OCI-LY3 (cell line): Measurements from ENCODE around the gene TMEM87B.

ENCODE experiments used
- H2AFZ ChIP-seq: fragments of 200-600, 300-600 bp; shearing (Covaris generic); 2 replicates; pipeline ENCODE4 v1.6.0; 2014; ENCODE audit warnings: antibody characterized with exemption, low read depth, low read length
- H3K27ac ChIP-seq: fragments of 200-600, 300-600 bp; sonication (generic); 2 replicates; pipeline ENCODE4 v1.5.1; 2014; ENCODE audit warnings: mild to moderate bottlenecking, low read length, moderate library complexity, mixed read lengths
- H3K27me3 ChIP-seq: fragments of 200-600, 300-600 bp; sonication (generic); 2 replicates; pipeline ENCODE4 v1.6.1; 2014; ENCODE audit warnings: low read depth, low read length, mixed read lengths
- H3K36me3 ChIP-seq: fragments of 200-600, 300-600 bp; sonication (generic); replicated peaks from 2 replicates; pipeline ENCODE3; 2014; ENCODE audit warnings: low read depth, low read length, mixed read lengths
- H3K4me1 ChIP-seq: fragments of 300-600, 200-600 bp; sonication (generic); 2 replicates; pipeline ENCODE4 v1.6.1; 2014; ENCODE audit warnings: low read length, mixed read lengths
- H3K4me2 ChIP-seq: fragments of 200-600, 300-600 bp; sonication (generic); 2 replicates; pipeline ENCODE4 v1.6.1; 2014; ENCODE audit warnings: low read length, mixed read lengths
- H3K4me3 ChIP-seq: fragments of 300-600, 200-600 bp; sonication (generic); 2 replicates; pipeline ENCODE4 v1.5.1; 2014; ENCODE audit warnings: antibody characterized with exemption, mild to moderate bottlenecking, low read length, moderate library complexity
- H3K79me2 ChIP-seq: fragments of 300-600, 200-600 bp; shearing (Covaris generic); 2 replicates; pipeline ENCODE4 v1.6.1; 2014; ENCODE audit warnings: mild to moderate bottlenecking, low read length, mixed read lengths
- H3K9ac ChIP-seq: fragments of 300-600, 200-600 bp; shearing (Covaris generic); 2 replicates; pipeline ENCODE4 v1.6.0; 2014; ENCODE audit warnings: mild to moderate bottlenecking, low read length, moderate library complexity
- H3K9me3 ChIP-seq: fragments of 200-600, 300-600 bp; shearing (Covaris generic); 2 replicates; pipeline ENCODE4 v1.6.1; 2014; ENCODE audit warnings: low read length, mixed read lengths; ENCODE audit not compliant: insufficient read depth
- H4K20me1 ChIP-seq: fragments of 200-600, 300-600 bp; sonication (generic); 2 replicates; pipeline ENCODE4 v1.6.1; 2016; ENCODE audit warnings: low read length, mixed read lengths; ENCODE audit not compliant: insufficient read depth
- CTCF ChIP-seq: fragments of 200-600, 300-600 bp; sonication (generic); IDR thresholded peaks from 2 replicates; pipeline ENCODE4 v1.5.1; 2014; ENCODE audit warnings: antibody characterized with exemption, low read length, low read depth
- EZH2phosphoT487 ChIP-seq: fragments of 200-600 bp; shearing (Covaris generic); IDR thresholded peaks from 2 replicates; pipeline ENCODE4 v1.6.1; 2018; ENCODE audit warnings: antibody characterized with exemption, mixed run types, low read depth

TMEM87B gene

GRCh38 chr2:112081262-112081661, 26.2 kb downstream of the TMEM87B start:
- Histone ChIP-seq H4K20me1 (no peaks in the 10 kb centered on the region), H3K36me3 (peaks cover 74% of the 10 kb centered on the region)

GRCh38 chr2:112084689-112085374, 29.8 kb downstream of the TMEM87B start:
- H3K79me2 ChIP-seq: no peaks in the 10 kb centered on the region
- no peak for TF ChIP-seq CTCF
- TF ChIP-seq EZH2phosphoT487: no peak
- H3K27me3 ChIP-seq: no peaks in the 10 kb centered on the region
- no peaks in the 10 kb centered on the region for H4K20me1 ChIP-seq
- H3K9me3 ChIP-seq: no peaks in the 10 kb centered on the region
- H3K9ac ChIP-seq: no peak overlapping the region
- H3K27ac ChIP-seq: no peak overlapping the region
- H2AFZ ChIP-seq: no peak overlapping the region
- H3K4me3 ChIP-seq: no peak overlapping the region
- H3K4me2 ChIP-seq: no peak overlapping the region
- H3K4me1 ChIP-seq: peaks cover 29% of the 10 kb centered on the region
- H3K36me3 ChIP-seq: peaks cover 77% of the 10 kb centered on the region

More at GRCh38 chr2:112081262-112081661, 26.2 kb downstream of the TMEM87B start:
- no peak overlapping the region for H3K4me3 ChIP-seq
- no peak overlapping the region for H2AFZ ChIP-seq
- TF ChIP-seq EZH2phosphoT487 (no peak), CTCF (no peak)
- no peak overlapping the region for H3K4me2 ChIP-seq
- H3K27ac ChIP-seq: no peak overlapping the region
- no peaks in the 10 kb centered on the region for H3K9me3 ChIP-seq
- H3K27me3 ChIP-seq: no peaks in the 10 kb centered on the region
- peaks cover 9% of the 10 kb centered on the region for H3K4me1 ChIP-seq
- H3K79me2 ChIP-seq: no peaks in the 10 kb centered on the region
- H3K9ac ChIP-seq: no peak overlapping the region

- no peak overlapping the region for H3K4me2 ChIP-seq
- H4K20me1 ChIP-seq: no peaks in the 10 kb centered on the region
- no peak overlapping the region for H3K9ac ChIP-seq
- peaks cover 82% of the 10 kb centered on the region for H3K36me3 ChIP-seq
- peaks cover 29% of the 10 kb centered on the region for H3K4me1 ChIP-seq
- H3K27ac ChIP-seq: no peak overlapping the region
- no peaks in the 10 kb centered on the region for H3K27me3 ChIP-seq
- no peak overlapping the region for H3K4me3 ChIP-seq
- no peaks in the 10 kb centered on the region for H3K9me3 ChIP-seq
- H3K79me2 ChIP-seq: no peaks in the 10 kb centered on the region
- no peak overlapping the region for H2AFZ ChIP-seq
- TF ChIP-seq CTCF (no peak), EZH2phosphoT487 (no peak)
These were observed 30.3 kb downstream of the TMEM87B start for GRCh38 chr2:112085375-112085730.

GRCh38 chr2:112085916-112086669, 31.0 kb downstream of the TMEM87B start:
- Histone ChIP-seq H3K27me3 (no peaks in the 10 kb centered on the region), H3K4me3 (no peak overlapping the region), H4K20me1 (no peaks in the 10 kb centered on the region), H3K36me3 (peaks cover 77% of the 10 kb centered on the region), H3K4me1 (peaks cover 29% of the 10 kb centered on the region), H3K9me3 (no peaks in the 10 kb centered on the region), H2AFZ (no peak overlapping the region), H3K79me2 (no peaks in the 10 kb centered on the region), H3K9ac (no peak overlapping the region), H3K4me2 (no peak overlapping the region), H3K27ac (0 out of 2 replicates have a peak overlapping the region, but pooled peaks have one; percentile 85)
- TF ChIP-seq CTCF (no peak), EZH2phosphoT487 (no peak)
